ACC112 (cell line): Measurements from ENCODE around the gene ECE2.

Experiments
- H2AFZ ChIP-seq: fragments of 200-600 bp; sonication (generic); one replicate; pipeline ENCODE4 v1.6.0; 2017; ENCODE audit warnings: antibody characterized with exemption, low read length; ENCODE audit not compliant: unreplicated experiment
- H3K27ac ChIP-seq: fragments of 200-600 bp; sonication (generic); 2 replicates; pipeline ENCODE4 v1.5.1; 2014; ENCODE audit warnings: low read depth, mild to moderate bottlenecking, antibody characterized with exemption, low read length, moderate library complexity
- H3K27me3 ChIP-seq: fragments of 200-600 bp; sonication (generic); 2 replicates; pipeline ENCODE4 v1.6.1; 2014; ENCODE audit warnings: mild to moderate bottlenecking, antibody characterized with exemption, low read length, moderate library complexity, mixed read lengths; ENCODE audit not compliant: insufficient read depth
- H3K36me3 ChIP-seq: fragments of 200-600 bp; sonication (generic); 2 replicates; pipeline ENCODE4 v1.6.1; 2016; ENCODE audit warnings: mild to moderate bottlenecking, antibody characterized with exemption, low read length, moderate library complexity, mixed read lengths; ENCODE audit not compliant: insufficient read depth
- H3K4me1 ChIP-seq: fragments of 200-600 bp; sonication (generic); one replicate; pipeline ENCODE4 v1.6.1; 2016; ENCODE audit warnings: low read length, mixed read lengths; ENCODE audit not compliant: insufficient read depth, unreplicated experiment, control insufficient read depth
- H3K4me3 ChIP-seq: fragments of 200-600 bp; sonication (generic); 2 replicates; pipeline ENCODE4 v1.5.1; 2014; ENCODE audit warnings: mild to moderate bottlenecking, low read depth, low read length
- H3K79me2 ChIP-seq: fragments of 200-600 bp; sonication (generic); one replicate; pipeline ENCODE4 v1.6.0; 2016; ENCODE audit warnings: low read length; ENCODE audit not compliant: control insufficient read depth, unreplicated experiment, insufficient read depth

ECE2 gene

DNA sequence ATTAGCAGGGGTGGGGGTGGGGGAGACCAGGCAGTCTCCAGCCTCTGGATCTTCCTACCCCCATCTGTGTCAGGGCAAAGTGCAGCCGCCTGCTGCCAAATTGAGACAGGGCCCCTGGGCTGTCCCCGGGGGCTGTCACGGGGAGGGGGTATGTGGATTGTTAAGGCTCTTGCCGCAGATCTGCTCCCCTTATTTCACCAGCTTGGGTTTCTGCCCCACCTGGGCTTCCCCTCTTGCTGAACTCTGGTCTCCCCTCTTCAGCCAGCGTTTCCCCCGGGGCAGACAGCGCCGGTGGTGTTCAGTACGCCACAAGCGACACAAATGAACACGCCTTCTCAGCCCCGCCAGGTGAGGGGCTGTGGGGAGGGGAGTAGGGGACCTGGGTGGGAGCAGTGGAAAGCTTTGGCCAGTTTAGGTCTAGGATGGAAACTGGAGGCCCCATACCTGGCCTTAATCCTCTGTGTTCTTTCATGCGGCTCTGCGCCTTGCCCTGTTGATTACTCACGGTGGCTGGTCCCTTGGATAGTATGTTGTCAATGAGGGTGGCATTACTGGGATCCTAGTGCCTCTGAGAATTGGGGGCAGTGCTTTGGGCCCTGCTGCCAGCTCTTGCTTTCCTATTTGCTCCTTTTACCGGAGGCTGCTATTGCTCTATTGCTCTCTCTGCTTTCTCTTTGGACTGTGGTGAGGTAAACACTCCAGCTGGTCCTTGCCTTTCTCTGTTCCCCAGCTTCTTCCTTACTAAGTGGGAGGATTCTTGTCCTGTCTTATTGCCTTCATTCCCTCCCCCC lies 40.2 kb downstream of the ECE2 start:
- Histone ChIP-seq H3K36me3 (peaks cover 18% of the 10 kb centered on the region; the same call in 1 of the 2 replicates), H3K27ac (peak overlapping the region; percentile 91), H3K79me2 (peaks cover 58% of the 10 kb centered on the region), H3K27me3 (no peaks in the 10 kb centered on the region), H2AFZ (no peak overlapping the region), H3K4me1 (peaks cover 46% of the 10 kb centered on the region), H3K4me3 (peak overlapping the region; percentile 99)

DNA sequence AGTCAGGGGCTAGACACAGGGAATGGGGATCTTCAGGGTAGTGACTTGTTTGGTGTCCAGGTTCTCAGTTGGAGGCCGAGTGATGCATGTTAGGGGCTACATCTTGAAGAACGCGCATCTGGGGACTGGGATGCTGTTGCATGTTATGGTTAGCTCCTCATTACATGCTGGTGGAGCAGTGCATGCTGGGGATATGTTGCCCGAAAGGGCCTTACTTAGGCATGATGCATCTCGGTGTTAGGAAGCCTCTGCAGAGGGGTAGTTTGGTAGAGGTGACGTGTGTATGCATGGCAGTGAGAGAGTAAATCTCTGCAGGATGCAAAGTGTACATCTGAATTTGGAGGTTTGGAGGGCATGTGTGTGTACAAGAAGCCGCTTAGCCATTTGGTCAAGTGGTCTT lies 41.0 kb downstream of the ECE2 start:
- H3K36me3 ChIP-seq: peaks cover 26% of the 10 kb centered on the region; the same call in 1 of the 2 replicates
- H3K79me2 ChIP-seq: peaks cover 65% of the 10 kb centered on the region
- H2AFZ ChIP-seq: no peak overlapping the region
- H3K4me3 ChIP-seq: peak overlapping the region; percentile 99
- H3K27me3 ChIP-seq: no peaks in the 10 kb centered on the region
- H3K4me1 ChIP-seq: peaks cover 47% of the 10 kb centered on the region
- H3K27ac ChIP-seq: 0 out of 2 replicates have a peak overlapping the region, but pooled peaks have one; percentile 91

DNA sequence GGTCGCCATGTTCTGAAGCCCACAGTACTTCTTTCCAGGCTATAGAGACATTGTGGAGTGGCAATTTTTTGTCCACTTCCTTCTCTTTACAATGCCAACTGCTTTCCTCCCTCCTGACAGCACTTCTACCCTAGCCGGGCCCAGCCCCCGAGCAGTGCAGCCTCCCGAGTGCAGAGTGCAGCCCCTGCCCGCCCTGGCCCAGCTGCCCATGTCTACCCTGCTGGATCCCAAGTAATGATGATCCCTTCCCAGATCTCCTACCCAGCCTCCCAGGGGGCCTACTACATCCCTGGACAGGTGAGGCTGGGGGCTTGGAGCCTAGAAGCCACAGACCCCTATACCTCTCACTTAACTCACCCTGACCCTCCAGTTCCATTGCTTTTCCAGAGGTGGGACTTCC lies 41.4 kb downstream of the ECE2 start:
- Histone ChIP-seq H3K79me2 (peaks cover 69% of the 10 kb centered on the region), H2AFZ (no peak overlapping the region), H3K4me1 (peaks cover 48% of the 10 kb centered on the region), H3K4me3 (peak overlapping the region; percentile 99), H3K27ac (no peak overlapping the region), H3K27me3 (no peaks in the 10 kb centered on the region), H3K36me3 (peaks cover 30% of the 10 kb centered on the region)

DNA sequence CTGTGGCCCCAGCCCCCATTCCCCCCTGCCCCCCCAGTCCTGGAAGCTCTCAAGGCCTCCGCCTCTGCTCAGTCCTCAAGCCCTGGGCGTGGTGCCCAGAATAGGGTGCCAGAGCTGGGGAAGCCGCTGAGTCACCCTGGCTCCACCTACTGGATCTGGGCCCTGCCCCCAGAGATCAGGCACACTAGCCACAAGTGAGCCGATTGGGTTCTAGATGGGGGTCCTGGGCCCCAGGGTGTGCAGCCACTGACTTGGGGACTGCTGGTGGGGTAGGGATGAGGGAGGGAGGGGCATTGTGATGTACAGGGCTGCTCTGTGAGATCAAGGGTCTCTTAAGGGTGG lies 44.3 kb downstream of the ECE2 start:
- peak overlapping the region; percentile 69 for H3K4me3 ChIP-seq
- H3K4me1 ChIP-seq: peaks cover 48% of the 10 kb centered on the region

DNA sequence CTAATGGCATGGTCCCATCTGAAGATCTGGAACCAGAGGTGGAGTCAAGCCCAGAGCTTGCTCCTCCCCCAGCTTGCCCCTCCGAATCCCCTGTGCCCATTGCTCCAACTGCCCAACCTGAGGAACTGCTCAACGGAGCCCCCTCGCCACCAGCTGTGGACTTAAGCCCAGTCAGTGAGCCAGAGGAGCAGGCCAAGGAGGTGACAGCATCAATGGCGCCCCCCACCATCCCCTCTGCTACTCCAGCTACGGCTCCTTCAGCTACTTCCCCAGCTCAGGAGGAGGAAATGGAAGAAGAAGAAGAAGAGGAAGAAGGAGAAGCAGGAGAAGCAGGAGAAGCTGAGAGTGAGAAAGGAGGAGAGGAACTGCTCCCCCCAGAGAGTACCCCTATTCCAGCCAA lies 45.8 kb downstream of the ECE2 start:
- peaks cover 44% of the 10 kb centered on the region for H3K4me1 ChIP-seq
- peaks cover 91% of the 10 kb centered on the region for H3K79me2 ChIP-seq
- no peak overlapping the region for H3K27ac ChIP-seq
- no peak overlapping the region for H2AFZ ChIP-seq
- peaks cover 68% of the 10 kb centered on the region for H3K36me3 ChIP-seq
- no peak overlapping the region for H3K4me3 ChIP-seq
- H3K27me3 ChIP-seq: no peaks in the 10 kb centered on the region

More for the DNA sequence above, 44.3 kb downstream of the ECE2 start:
- Histone ChIP-seq H3K27ac (peak overlapping the region; percentile 51), H3K79me2 (peaks cover 91% of the 10 kb centered on the region), H3K36me3 (peaks cover 56% of the 10 kb centered on the region), H2AFZ (no peak overlapping the region), H3K27me3 (no peaks in the 10 kb centered on the region)

DNA sequence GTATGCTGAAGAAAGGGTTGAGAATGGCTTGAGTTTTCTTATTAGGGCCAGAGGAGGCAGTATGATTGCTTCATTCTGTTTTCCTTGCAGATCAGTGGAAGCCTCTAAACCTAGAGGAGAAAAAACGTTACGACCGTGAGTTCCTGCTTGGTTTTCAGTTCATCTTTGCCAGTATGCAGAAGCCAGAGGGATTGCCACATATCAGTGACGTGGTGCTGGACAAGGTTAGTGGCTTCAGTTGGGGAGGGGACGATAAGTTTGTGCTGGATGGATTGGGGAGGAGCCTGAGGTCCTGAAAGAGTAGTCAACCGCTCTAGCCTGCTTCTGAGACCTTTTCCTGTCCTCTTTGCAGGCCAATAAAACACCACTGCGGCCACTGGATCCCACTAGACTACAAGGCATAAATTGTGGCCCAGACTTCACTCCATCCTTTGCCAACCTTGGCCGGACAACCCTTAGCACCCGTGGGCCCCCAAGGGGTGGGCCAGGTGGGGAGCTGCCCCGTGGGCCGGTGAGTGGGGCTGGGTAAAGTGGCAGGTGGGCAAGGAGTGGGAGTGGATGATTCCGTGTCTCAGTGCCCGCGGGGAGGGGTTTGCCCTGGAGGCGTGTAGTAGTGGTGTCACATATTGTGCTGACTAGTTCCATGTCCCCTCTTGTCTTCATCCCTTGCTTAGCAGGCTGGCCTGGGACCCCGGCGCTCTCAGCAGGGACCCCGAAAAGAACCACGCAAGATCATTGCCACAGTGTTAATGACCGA lies 47.1 kb downstream of the ECE2 start:
- Histone ChIP-seq H3K36me3 (peaks cover 74% of the 10 kb centered on the region), H3K27me3 (no peaks in the 10 kb centered on the region), H3K4me3 (no peak overlapping the region), H3K79me2 (peaks cover 89% of the 10 kb centered on the region), H3K27ac (0 out of 2 replicates have a peak overlapping the region, but pooled peaks have one; percentile 9), H3K4me1 (peaks cover 32% of the 10 kb centered on the region), H2AFZ (no peak overlapping the region)

DNA sequence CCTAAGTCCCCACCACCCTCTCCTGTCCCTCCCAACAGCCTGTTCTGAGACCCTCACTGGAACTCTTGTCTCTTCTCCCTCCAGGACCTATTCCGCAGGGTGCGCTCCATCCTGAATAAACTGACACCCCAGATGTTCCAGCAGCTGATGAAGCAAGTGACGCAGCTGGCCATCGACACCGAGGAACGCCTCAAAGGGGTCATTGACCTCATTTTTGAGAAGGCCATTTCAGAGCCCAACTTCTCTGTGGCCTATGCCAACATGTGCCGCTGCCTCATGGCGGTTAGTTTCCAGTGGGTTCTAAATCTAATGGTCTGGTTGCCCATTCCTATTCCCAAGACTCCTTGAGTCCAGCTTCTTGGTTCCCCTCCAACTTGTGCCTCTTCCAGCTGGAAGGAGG lies 47.9 kb downstream of the ECE2 start:
- no peak overlapping the region for H2AFZ ChIP-seq
- peaks cover 81% of the 10 kb centered on the region for H3K36me3 ChIP-seq
- H3K4me3 ChIP-seq: no peak overlapping the region
- peaks cover 90% of the 10 kb centered on the region for H3K79me2 ChIP-seq
- H3K4me1 ChIP-seq: peaks cover 26% of the 10 kb centered on the region
- no peak overlapping the region for H3K27ac ChIP-seq
- no peaks in the 10 kb centered on the region for H3K27me3 ChIP-seq

DNA sequence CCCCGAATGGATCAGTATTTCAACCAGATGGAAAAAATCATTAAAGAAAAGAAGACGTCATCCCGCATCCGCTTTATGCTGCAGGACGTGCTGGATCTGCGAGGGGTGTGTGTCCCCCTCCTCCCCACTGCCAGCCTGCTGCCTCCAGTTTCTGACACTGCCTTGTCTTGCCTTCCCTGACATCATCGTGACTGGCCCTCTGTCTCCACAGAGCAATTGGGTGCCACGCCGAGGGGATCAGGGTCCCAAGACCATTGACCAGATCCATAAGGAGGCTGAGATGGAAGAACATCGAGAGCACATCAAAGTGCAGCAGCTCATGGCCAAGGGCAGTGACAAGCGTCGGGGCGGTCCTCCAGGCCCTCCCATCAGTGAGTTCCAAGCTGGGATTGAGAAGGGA lies 49.4 kb downstream of the ECE2 start:
- Histone ChIP-seq H3K27ac (no peak overlapping the region), H3K79me2 (peaks cover 81% of the 10 kb centered on the region), H3K36me3 (peaks cover 92% of the 10 kb centered on the region)

DNA sequence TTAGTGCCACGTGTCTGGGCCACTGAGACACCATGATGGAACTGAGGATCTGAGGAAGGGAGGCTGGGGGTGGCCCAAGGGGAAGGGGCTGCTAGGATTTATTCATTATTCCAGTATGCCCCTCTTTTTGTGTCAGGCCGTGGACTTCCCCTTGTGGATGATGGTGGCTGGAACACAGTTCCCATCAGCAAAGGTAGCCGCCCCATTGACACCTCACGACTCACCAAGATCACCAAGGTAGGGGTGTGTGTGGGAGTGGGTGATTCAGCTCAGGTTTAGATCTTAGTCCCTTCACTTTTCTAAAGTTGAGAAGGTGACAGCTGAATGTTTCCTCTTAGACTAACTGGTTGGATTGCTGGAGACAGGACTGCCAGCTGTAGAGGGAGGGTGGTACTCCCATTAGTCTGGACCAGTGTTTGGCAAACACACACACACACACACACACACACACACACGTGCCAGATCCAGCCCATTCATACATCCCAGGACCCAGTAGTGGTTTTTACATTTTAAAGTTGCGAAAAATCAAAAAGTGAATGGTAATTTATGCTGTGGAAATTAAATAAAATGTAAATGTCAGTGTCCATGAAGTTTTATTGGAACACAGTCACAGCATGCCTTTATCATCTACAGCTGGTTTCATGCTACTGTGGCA lies 50.0 kb downstream of the ECE2 start:
- peaks cover 90% of the 10 kb centered on the region for H3K36me3 ChIP-seq
- H3K27ac ChIP-seq: no peak overlapping the region
- no peak overlapping the region for H2AFZ ChIP-seq
- H3K4me1 ChIP-seq: peaks cover 8% of the 10 kb centered on the region
- H3K79me2 ChIP-seq: peaks cover 76% of the 10 kb centered on the region
- no peak overlapping the region for H3K4me3 ChIP-seq
- no peaks in the 10 kb centered on the region for H3K27me3 ChIP-seq

More for the DNA sequence above, 49.4 kb downstream of the ECE2 start:
- Histone ChIP-seq H3K4me1 (peaks cover 13% of the 10 kb centered on the region), H3K27me3 (no peaks in the 10 kb centered on the region), H3K4me3 (no peak overlapping the region), H2AFZ (no peak overlapping the region)

DNA sequence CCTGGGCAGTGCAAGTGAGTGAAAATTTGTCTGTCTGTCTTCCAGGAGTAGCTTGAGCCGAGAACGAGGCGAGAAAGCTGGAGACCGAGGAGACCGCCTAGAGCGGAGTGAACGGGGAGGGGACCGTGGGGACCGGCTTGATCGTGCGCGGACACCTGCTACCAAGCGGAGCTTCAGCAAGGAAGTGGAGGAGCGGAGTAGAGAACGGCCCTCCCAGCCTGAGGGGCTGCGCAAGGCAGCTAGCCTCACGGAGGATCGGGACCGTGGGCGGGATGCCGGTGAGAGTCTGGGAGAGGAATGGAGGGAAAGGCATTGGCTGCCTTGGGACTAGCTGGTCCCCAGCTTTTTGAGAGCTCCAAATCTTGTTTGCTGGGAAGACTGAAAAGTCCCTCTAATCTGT lies 51.3 kb downstream of the ECE2 start:
- H3K36me3 ChIP-seq: peaks cover 90% of the 10 kb centered on the region
- peaks cover 18% of the 10 kb centered on the region for H3K4me1 ChIP-seq
- H3K79me2 ChIP-seq: peaks cover 67% of the 10 kb centered on the region
- no peak overlapping the region for H3K27ac ChIP-seq
- no peak overlapping the region for H3K4me3 ChIP-seq
- H3K27me3 ChIP-seq: no peaks in the 10 kb centered on the region
- H2AFZ ChIP-seq: no peak overlapping the region
